GM12891 (cell line): ENCODE measurements around the gene OR1K1.
A peak's percentile ranks its signal among the peaks of the same experiment; 100 is the strongest.
"Not testable (repeated sequence)": the region's sequence is repeated elsewhere in the genome, so short reads cannot be mapped to it uniquely, and the experiment has no call there.

ENCODE experiments used
- DNase-seq: peaks from one replicate; pipeline ENCODE4 v3.0.0; 2011; ENCODE audit warnings: low spot score; ENCODE audit not compliant: insufficient read length
- FAIRE-seq: peaks from 2 replicates; lab custom pipeline; 2011; peaks lifted over from hg19 to GRCh38; lab: Jason Lieb, UNC
- PAX5 ChIP-seq: IDR thresholded peaks from 2 replicates; pipeline ENCODE4 v1.6.1; 2011; ENCODE audit warnings: low read length, moderate library complexity, mild to moderate bottlenecking; ENCODE audit not compliant: insufficient read depth, severe bottlenecking
- POLR2A ChIP-seq: IDR thresholded peaks from 2 replicates; pipeline ENCODE4 v1.6.1; 2011; ENCODE audit warnings: low read depth, low read length, control low read depth
- POLR2AphosphoS5 ChIP-seq: IDR thresholded peaks from 2 replicates; pipeline ENCODE4 v1.6.1; 2011; ENCODE audit warnings: low read depth, low read length, control low read depth
- POU2F2 ChIP-seq: IDR thresholded peaks from 2 replicates; pipeline ENCODE4 v1.6.1; 2011; ENCODE audit warnings: low read depth, mild to moderate bottlenecking, control low read depth, low read length, moderate library complexity
- SPI1 ChIP-seq: IDR thresholded peaks from 2 replicates; pipeline ENCODE4 v1.6.1; 2011; ENCODE audit warnings: low read depth, low read length, control low read depth
- TAF1 ChIP-seq: IDR thresholded peaks from 2 replicates; pipeline ENCODE4 v1.6.1; 2011; ENCODE audit warnings: low read depth, low read length, control low read depth

OR1K1 gene

DNA sequence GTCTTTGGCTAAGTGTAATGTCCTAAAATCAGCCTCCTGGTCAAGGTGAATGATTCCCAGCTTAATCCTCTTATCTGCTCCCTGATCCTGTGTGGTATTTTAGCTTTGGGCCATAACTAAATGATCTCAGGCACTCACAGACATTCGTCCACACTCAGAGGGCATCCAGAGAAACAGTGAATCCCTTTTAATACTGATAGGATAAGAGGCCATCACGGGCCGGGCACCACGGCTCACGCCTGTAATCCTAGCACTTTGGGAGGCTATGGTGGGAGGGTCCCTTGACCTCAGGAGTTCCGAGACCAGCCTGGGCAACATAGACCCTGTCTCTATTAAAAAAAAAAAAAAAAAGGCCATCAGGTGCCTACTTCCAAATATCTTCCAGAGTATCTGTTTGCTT is 22.1 kb downstream of the OR1K1 start:
- DNase-seq (no peak), FAIRE-seq (no peak)
- TF ChIP-seq SPI1 (no peak), PAX5 (no peak), TAF1 (no peak), POLR2AphosphoS5 (no peak), POU2F2 (no peak), POLR2A (no peak)

DNA sequence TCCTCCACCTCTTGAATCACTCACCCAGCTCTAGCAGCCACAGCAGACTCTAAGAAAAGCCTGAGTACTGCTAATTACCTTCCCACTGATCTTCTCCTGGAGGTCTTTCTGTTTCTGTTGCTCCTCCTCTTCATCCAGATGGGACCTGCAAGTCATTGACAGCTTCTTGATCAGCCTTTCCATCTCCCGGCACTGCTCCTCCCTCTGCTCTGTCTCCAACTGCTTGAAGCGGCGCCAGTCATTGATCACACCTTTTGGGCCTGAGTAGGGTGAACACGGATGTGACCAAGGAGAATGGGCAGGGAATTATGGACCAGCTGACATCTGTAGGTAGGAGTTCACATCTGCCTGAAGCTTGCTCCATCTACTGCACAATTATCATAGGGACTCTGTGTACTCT is 23.0 kb downstream of the OR1K1 start:
- no peak for DNase-seq
- TF ChIP-seq TAF1 (no peak), POLR2AphosphoS5 (no peak), SPI1 (no peak)
- no peak for FAIRE-seq

DNA sequence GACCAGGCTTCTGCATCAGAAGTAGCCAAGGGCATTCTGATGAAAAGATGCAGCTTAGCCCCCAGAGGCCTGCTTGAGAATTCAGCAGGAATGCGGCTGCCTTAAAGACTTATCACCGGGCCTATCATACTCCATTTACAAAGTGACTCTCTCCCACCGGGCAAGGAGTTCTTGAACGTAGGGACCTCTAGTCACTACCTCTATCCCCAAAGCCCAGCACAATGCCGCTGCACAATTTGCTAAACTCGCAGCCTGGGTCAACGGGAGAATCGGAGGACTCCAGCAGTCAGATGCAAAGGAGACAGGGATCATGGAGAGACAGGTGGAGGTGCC is 27.8 kb downstream of the OR1K1 start:
- DNase-seq (no peak), FAIRE-seq (no peak)
- no peak for TF ChIP-seq PAX5
- TF ChIP-seq SPI1 = no peak
- no peak for TF ChIP-seq POLR2AphosphoS5
- no peak for TF ChIP-seq POLR2A
- TF ChIP-seq TAF1 = no peak
- TF ChIP-seq POU2F2 = no peak

DNA sequence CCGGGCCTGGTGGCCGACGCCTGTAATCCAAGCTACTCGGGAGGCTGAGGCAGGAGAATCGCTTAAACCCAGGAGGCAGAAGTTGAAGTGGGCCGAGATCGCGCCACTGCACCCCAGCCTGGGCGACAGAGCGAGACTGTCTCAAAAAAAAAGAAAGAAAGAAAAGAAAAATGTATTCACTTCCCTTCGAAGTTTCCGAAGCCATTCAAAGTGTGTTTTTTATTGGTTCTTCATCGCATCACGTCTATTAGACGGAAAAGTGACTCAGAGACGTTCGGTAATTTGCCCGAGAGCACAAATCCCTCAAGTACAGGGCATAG is 29.0 kb downstream of the OR1K1 start:
- FAIRE-seq, DNase-seq: not testable (repeated sequence)

DNA sequence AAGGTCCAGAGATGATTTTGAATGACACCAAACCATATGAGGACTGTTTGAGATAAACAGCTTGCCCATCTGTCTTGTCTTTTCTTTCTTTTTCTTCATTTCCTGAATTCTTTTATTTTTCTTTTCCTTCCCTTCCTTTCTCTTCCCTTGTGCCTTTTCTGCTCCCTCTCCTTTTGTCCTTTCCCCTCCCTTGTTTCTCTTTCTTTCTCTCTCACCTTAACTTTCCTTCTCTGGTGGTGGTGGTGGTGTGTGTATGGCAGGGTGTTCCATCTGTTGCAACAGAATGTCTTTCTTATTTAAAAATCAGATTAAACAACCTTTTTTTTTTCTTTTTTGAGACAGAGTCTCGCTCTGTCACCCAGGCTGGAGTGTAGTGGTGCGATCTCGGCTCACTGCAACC is 32.3 kb downstream of the OR1K1 start:
- DNase-seq (no peak), FAIRE-seq (no peak)
- TF ChIP-seq POLR2AphosphoS5 = no peak
- no peak for TF ChIP-seq SPI1
- no peak for TF ChIP-seq POLR2A
- no peak for TF ChIP-seq TAF1
- TF ChIP-seq POU2F2 = no peak
- TF ChIP-seq PAX5 = no peak

DNA sequence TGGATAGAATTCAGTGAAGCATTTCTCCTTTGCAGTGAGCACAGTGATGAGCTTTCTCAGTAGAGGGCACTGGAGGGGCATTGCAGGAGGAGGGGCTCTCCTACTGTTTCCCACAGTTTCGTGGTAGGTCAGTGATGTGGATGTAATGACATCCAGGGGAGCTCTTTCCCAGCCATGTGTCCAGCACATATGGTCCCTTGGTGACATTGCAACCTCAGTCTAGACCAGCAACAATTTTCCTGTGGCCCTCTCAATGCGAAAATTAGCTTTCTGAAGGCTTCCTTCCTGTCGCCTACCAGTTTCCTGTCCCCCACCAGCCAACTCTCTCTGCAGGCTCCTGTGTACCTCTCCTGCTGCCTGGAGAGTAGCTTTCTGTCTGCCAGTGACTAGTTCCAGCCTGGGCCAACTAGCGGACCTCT is 35.4 kb downstream of the OR1K1 start:
- TF ChIP-seq SPI1 (no peak), TAF1 (no peak), POU2F2 (no peak), POLR2A (no peak), PAX5 (no peak), POLR2AphosphoS5 (no peak)
- peak; percentile 35 for DNase-seq
- FAIRE-seq = peak; percentile 26

DNA sequence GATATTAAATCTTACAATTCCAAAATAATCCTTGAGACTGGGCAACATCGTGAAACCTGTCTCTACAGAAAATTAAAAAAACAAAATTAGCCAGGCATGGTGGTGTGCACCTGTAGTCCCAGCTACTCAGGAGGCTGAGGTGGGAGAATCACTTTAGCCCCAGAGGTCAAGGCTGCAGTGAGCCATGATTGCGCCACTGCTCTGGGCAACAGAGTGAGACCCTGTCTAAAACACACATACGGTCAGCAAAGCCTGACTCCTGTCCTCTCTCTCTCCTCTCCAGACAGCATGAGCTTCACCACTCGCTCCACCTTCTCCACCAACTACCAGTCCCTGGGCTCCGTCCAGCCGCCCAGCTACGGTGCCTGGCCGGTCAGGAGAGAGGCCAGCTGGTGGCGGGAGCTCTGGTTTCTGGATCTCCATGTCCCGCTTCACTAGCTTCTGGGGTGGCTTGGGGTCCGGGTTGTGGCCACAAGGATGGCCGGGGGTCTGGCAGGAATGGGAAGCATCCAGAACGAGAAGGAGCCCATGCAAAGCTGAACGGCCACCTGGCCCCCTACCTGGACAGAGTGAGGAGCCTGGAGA is 37.4 kb downstream of the OR1K1 start:
- TF ChIP-seq POU2F2 = no peak
- no peak for TF ChIP-seq SPI1
- no peak for TF ChIP-seq POLR2AphosphoS5
- TF ChIP-seq TAF1 = no peak
- no peak for TF ChIP-seq POLR2A
- no peak for TF ChIP-seq PAX5
- no peak for FAIRE-seq
- no peak for DNase-seq

DNA sequence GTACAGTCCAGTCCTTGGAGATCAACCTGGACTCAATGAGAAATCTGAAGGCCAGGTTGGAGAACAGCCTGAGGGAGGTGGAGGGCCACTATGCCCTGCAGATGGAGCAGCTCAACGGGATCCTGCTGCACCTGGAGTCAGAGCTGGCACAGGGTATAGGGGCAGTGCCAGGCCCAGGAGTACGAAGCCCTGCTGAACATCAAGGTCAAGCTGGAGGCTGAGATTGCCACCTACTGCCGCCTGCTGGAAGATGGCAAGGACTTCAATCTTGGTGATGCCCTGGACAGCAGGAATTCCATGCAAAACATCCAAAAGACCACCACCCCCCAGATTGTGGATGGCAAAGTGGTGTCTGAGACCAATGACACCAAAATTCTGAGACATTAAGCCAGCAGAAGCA is 38.5 kb downstream of the OR1K1 start:
- not testable (repeated sequence) for DNase-seq, FAIRE-seq

DNA sequence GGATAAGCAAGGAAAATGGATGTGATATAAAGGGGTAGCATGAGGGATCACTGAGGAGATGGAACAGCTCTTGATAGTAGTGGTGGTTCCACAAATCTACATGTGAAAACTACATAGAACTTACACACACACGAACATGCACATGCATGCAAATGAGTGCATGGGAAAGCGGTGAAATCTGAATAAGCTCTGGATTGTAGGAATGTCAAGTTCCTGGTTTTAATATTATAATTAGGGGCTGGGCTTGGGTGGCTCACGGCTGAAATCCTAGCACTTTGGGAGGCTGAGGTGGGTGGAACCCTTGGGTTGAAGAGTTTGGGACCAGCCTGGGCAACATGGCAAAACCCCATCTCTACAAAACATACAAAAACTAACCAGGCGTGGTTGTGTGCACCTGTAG is 41.6 kb downstream of the OR1K1 start:
- DNase-seq (no peak), FAIRE-seq (no peak)
- TF ChIP-seq POLR2A (no peak), PAX5 (no peak), SPI1 (no peak), TAF1 (no peak), POLR2AphosphoS5 (no peak), POU2F2 (no peak)

DNA sequence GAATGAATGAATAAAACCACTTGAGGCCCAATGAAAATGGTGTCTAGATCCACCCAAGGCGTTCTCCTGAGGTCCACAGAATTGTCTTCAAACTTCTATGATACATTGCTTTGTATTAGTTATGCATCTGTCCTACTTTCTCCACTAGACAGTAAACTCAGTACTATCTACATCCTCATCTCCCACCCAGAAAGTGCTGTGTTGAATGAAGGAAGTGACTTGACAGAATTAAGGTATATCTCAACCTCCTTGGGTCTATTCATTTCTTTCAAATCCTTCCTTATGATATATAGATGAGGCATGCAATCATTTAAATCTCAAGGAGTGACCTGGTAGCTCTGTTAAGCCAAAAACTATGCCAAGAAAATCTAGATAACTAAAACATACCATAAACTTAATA is 44.2 kb downstream of the OR1K1 start:
- DNase-seq = no peak
- TF ChIP-seq SPI1 = no peak
- no peak for TF ChIP-seq POLR2A
- TF ChIP-seq POLR2AphosphoS5 = no peak
- TF ChIP-seq PAX5 = no peak
- TF ChIP-seq POU2F2 = no peak
- no peak for TF ChIP-seq TAF1
- no peak for FAIRE-seq

DNA sequence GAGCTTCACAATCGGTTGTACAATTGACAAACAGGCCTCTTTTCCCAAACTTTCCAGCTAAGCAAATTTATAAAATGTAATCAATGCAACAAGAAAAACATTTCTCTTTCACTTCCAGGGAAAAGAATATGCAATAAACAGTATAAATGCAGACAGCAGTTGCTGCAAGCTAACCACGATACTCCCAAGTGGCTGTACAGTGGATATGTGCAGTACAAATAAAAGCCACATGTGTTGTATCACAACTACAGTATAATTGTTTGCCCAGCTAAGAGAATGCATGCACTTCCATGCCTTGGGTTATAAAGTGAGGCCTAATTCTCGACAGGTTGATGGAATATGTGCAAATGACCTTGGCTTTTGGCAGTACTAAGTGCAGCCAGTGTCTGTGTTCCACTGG is 45.2 kb downstream of the OR1K1 start:
- no peak for DNase-seq
- FAIRE-seq = no peak
- TF ChIP-seq POU2F2 (no peak), POLR2AphosphoS5 (no peak)

DNA sequence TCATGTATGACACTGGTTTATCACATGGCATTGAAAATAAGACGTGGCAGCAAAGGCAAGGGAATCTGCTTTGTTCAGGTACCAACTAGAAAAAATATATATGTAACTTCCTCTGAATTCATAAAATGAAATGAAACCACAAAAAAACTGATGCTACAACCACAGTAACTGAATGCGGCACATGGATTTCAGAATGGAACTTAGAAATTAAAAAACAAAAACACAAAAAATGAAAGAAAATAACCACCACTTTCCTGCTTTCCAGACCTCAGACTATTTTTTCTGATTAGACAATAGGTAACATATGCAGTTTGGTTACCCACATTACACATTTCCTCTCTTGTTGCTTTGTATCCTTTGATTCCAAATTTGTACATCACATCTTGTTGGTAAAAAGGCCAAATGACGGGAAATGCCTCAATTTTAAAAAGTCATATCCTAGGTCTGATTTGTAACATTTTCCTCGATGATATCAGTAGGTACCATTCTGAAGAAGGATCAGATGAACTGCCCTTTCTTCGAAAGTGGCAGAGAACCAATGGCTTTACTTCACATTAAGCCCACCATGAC is 46.5 kb downstream of the OR1K1 start:
- no peak for FAIRE-seq
- TF ChIP-seq TAF1 (no peak), SPI1 (no peak), POLR2AphosphoS5 (no peak), POLR2A (no peak), POU2F2 (no peak)

More for the DNA sequence above, 46.5 kb downstream of the OR1K1 start:
- no peak for DNase-seq
